ENCODE results near the gene PIP5KL1.

Gene PIP5KL1

GRCh38 chr9:127915801-127916719, 14.5 kb downstream of the PIP5KL1 start:
- peak in 4 of 14 donors; percentile 38 to 60 (median 48) for DNase-seq

DNA sequence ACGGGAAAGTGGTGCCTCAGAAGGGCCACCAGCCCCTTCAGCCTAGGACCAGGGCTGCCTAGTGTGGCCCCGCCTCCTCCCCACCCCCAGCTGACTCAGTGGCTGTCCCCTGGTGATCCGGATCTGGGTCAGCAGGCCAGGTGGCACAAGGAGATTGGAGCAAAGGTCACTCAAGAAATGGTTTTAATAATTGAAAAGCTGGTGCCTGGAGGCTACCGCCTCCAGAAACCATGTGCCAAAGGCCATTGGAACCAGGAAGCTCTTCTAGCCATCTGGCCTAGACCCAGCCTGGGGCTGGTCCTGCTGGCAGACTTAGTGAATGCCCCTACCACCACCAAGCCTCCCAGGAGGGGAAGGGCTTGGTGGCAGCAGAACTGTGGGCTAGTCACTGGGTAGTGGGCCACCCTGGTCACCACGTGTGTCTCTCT, 15.2 kb downstream of the PIP5KL1 start:
- no peak for DNase-seq

DNA sequence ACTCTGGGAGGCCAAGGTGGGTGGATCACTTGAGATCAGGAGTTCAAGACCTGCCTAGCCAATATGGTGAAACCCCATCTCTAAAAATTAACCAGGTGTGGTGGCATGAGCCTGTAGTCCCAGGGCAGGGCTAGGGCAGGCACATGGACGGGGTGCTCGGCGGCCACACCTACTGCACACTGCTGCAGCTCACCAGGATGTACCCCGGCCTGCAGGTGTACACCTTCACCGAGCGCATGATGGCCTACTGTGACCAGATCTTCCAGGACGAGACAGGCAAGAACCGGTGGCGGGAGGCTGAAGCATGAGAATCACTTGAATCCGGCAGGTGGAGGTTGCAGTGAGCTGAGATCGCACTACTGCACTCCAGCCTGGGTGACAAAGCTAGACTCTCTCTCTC, 16.9 kb downstream of the PIP5KL1 start:
- no peak for DNase-seq

GRCh38 chr9:127912882-127913281, 17.7 kb downstream of the PIP5KL1 start:
- no peak for DNase-seq

GRCh38 chr9:127912296-127912695, 18.3 kb downstream of the PIP5KL1 start:
- DNase-seq: no peak

GRCh38 chr9:127910613-127911205, 19.9 kb downstream of the PIP5KL1 start:
- peak in 1 of 14 donors; percentile 70 for DNase-seq

DNA sequence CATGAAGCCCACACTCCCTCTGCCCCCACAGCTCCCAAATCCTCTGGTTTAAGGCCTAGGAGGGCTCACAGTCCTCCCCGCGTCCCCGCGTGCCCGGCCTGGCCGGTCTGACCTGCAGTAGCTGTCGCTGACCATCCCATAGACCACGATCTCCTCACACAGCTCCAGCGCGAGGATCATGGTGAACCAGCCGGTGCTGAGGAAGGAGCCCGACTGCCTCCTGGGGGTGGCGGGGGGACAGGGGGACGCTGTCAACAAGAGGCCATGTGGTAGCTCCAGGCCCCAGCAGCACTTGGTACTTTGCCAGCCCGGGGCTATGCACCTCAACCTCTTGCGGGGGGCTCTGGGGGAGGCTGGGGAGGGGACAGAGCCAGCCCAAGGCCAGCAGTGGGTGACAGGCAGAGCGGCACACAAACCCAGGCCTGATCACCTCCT, 20.7 kb downstream of the PIP5KL1 start:
- DNase-seq: no peak

DNA sequence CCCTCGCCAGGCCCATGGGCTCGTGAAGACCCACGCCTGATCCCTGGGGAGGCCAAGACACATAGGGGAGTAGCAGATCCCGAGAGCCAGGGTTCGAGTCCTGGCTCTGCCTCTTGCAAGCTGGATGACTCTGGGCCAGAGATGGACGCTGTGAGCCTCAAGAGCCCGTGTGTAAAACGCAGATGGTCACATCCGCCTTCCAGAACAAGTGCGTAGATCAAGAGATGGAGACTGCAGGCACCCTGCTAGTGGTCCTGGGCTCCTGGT, 22.0 kb downstream of the PIP5KL1 start:
- no peak for DNase-seq

DNA sequence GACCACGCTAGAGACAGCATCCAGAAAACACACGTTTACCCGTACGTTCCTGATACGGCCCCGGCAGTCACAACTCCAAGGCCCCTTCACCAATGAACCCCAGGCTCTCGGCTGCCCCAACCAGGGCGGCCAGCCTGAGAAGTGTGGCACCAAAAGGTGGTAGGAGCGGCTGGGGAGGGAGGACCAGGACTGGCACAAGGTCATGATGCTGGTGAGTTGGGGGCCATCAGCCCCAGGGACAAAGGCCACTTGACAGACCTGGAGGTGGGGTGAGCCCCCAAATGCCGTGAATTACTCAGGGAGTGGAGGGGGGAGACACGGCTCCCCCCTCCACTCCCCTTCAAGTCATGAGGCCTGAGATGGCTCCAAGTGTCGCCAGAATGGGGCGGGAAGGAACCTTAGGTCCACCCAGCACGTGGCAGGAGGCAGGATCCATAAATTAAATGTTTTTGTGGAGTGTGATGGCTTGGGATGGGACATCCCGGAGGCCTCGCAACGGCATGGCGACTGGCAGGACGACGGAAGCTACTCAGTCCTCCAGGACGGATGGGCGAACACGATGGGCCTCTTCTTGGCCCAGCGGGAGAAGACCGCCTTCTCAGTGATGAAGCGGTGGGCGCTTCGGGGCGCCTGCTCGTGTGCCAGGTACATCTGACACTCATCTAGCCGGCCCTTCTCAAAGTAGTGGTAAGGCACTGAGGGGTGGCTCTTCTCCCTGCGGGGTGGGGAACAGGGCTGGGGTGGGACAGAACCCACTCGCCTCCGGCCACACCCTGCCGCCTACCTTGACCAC, 22.5 kb downstream of the PIP5KL1 start:
- no peak for DNase-seq

DNA sequence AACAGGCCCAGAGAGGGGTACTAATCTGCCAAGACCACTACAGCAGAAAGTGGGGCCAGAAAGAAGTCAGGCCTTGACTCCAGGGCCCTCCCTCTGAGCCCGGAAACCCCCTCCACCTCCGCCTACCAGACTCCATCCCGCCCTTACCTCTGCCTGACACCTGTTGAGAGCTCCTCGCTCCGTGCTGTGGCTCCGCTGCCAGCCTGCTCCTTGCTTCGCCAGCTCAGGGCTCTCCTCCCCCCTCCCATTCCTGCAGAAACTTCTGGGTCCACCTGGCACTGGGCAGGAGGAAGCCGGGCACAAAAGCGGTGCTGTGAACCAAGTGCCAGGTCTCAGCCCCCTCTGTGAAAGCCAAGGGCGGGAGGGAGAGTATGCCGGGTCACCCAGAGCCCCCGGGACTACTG, 24.8 kb downstream of the PIP5KL1 start:
- peak in 6 of 14 donors; percentile 11 to 76 (median 52) for DNase-seq

GRCh38 chr9:127905004-127905728, 25.4 kb downstream of the PIP5KL1 start:
- DNase-seq: no peak

GRCh38 chr9:127904561-127905003, 26.0 kb downstream of the PIP5KL1 start:
- peak in 7 of 14 donors; percentile 11 to 57 (median 31) for DNase-seq

- no peak for DNase-seq
Observed at GRCh38 chr9:127903557-127904475, 26.8 kb downstream of the PIP5KL1 start.

DNA sequence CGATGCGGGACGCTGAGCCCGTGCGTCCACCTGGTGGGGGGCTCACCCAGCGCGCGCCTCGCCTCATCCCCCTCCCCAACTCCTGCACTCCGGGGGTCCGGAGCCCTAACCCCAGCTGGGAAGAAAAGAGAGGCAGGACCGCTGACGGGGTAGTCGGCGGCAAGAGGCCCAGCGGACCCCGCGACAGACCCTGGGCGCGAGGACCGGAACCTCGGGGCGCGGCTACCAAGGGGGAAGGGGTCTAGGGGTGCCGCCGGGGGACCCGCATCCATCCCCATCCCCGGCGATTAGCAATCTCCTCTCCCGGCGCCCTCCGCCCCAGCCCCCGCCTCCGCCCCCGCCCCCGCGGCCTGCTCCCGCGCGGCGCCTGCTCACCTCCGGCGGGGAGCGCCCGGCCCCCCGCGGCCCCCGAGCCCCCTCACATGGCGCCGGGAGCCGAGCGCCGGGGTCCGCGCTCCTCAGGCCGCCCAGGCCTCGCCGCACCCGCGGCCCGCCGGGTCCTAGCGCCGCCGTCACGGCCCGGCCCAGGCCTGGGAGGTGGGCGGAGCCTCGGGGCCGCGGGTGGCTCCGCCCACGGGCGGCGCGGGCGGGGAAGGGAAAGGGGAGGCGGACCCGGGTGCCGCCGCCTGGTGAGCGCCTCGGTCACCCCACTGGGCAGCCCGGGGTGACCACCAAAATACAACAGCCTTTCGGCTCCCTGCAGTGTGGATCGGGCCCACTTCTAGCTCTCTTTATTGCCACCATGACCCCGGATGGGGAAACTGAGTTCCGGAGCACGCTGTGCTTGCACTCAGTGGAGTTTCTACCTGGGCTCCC, 31.2 kb downstream of the PIP5KL1 start, which contains the start of gene ST6GALNAC6:
ST6GALNAC6 (minus strand) TSS at position 476 of the 816 bp plus-strand sequence. CDS start 1,622 bp downstream, outside the sequence.
- peak in 10 of 14 donors; percentile 30 to 83 (median 54) for DNase-seq

DNA sequence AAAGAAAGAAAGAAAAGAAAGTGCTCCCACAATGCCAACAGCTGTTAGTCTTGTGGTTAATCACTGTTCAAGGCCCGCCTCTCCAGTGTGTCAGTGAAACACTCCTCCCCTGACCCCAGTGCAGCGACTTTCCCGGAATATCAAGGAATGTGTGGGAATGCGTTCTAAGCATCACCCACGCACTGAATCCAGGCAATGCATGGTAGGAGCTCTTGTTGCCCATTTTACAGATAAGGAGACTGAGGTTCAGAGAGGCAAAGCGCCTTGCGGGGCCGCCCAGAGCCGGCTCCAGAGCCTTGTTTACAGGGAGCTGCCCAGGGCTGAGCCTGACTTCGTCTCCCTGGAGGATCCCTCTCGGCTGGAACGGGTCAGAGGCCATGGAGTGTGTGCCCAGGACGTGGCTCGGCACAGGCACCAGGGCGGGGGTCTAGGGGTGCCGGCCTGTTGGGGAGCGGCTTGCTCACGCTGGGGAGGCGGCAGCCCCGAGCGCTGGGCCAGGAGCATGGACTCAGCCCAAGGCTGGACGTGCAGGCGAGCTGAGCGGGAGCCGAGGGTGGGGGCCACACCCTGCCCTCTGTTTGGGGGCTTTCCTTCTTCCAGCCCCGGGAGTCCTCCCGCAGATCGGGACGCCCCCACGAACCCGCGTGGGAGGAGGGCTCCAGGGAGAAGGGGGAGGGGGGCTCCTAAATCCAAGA, 32.0 kb downstream of the PIP5KL1 start:
- DNase-seq: peak in 5 of 14 donors; percentile 32 to 64 (median 52)

GRCh38 chr9:127897193-127897692, 33.3 kb downstream of the PIP5KL1 start:
- peak in 12 of 14 donors; percentile 32 to 92 (median 75) for DNase-seq

- no peak for DNase-seq
Observed at GRCh38 chr9:127896395-127897192, 34.0 kb downstream of the PIP5KL1 start.

GRCh38 chr9:127895811-127896210, 34.8 kb downstream of the PIP5KL1 start:
- DNase-seq: no peak
